IPS DF 4.7 (cell line): Measurements from ENCODE around the gene ONECUT3.

Source experiments
- DNase-seq: peaks from one replicate; pipeline ENCODE4 v3.0.0-alpha.2; 2013; ENCODE audit warnings: low spot score; ENCODE audit errors: extremely low read depth

ONECUT3 gene

DNA sequence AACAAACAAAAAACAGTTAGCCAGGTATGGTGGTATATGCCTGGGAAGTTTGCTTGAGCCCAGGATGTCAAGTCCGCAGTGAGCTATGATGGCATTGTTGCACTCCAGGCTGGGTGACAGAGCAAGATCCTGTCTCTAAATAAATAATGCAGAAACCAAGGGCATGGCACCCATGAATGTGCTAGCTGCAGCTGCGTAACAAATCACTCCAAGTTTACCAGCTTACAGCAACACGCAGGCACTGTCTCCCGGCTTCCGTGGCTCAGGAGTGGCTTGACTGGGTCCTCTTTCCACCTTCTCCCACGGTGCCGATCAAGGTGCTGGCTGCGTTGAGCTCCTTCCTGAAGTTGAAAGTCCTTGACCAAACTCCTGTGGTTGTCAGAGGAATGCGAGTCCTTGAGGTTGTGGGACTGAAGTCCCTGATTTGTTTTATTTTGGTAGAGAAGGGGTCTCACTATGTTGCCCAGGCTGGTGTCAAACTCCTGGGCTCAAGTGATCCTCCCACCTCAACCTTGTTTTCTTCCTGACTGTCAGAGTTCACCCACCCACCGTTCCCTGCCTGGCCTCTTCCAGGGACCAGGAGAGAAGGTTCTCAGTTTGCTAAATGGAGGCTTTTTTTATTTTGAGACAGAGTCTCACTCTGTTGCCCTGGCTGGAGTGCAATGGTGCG, 13.2 kb upstream of the ONECUT3 start:
- no peak for DNase-seq

GRCh38 chr19:1742989-1743696, 10.2 kb upstream of the ONECUT3 start:
- no peak for DNase-seq

DNA sequence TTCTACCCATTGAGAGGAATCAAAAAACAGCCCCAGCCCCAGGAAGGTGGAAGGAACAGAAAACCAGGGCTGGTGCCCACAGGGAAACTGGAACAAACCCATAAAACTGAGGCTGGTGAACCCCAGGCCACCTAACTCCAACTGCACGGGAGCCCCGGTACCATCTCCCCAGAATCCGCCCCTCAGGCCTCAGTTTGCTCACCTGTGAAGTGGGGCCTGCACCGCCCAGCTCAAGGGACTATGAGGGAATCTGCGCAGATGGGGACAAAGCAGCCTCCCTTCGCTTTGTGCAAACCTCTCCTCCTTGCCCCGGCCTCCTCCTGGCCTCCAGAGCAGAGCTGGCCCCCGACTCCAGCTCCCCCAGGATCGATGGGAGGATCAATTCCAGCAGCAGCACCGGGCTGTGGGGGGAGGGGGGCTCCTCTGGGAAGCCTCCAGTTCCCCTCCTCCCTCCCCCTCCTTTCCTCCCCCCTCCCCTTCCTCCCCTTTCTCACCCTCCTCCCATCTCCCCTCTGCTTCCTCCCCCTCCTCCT, 9.1 kb upstream of the ONECUT3 start:
- DNase-seq, result no peak

- no peak for DNase-seq
Observed at GRCh38 chr19:1744822-1745563, 8.3 kb upstream of the ONECUT3 start.

GRCh38 chr19:1745589-1746031, 7.7 kb upstream of the ONECUT3 start:
- DNase-seq, result no peak

DNA sequence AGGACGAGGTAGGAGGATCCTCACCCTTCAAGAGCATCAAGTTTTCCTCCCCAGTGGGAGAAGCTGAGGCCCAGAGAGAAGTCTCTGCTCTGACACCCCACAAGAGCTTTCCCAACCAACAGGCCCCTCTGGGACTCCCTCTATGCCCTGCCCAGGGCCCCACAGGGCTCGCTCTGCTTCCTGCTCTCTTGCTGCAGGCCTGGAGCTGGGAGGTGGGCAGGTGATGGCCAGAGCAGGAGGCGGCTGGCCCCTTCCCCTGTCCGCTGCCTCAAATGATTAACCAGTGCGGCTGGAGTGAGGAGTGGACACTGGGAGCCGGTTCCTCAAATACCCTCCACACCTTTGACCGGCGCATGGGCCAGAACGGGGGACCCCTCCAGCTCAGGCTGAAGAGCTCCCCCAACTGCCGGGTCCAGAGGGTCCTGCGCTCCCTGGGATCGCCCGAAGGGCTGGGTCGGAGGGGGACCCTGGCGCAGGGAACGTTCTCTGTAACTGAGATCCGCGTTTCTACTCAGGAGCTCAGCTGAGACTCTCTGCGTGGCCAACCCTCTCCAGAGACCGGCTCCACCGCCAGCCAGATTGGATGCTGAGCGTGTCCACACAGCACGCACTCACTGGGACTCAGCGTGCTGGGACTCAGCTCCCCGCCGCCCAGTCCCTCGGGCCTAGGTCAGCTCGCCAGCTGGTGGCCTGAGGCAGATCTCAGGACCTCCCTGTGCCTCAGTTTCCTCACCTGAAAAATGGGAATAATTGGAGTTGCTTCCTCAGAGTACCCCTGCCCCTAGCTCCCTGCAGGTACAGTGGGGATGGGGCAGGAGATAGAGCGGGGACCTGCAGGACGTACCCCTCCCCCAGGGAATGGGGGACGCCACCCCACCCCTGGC, 6.7 kb upstream of the ONECUT3 start:
- no peak for DNase-seq

- no peak for DNase-seq
Observed at GRCh38 chr19:1747285-1748114, 5.8 kb upstream of the ONECUT3 start.

- no peak for DNase-seq
Observed at GRCh38 chr19:1748115-1748872, 5.0 kb upstream of the ONECUT3 start.

- no peak for DNase-seq
Observed at GRCh38 chr19:1748873-1749341, 4.4 kb upstream of the ONECUT3 start.

DNA sequence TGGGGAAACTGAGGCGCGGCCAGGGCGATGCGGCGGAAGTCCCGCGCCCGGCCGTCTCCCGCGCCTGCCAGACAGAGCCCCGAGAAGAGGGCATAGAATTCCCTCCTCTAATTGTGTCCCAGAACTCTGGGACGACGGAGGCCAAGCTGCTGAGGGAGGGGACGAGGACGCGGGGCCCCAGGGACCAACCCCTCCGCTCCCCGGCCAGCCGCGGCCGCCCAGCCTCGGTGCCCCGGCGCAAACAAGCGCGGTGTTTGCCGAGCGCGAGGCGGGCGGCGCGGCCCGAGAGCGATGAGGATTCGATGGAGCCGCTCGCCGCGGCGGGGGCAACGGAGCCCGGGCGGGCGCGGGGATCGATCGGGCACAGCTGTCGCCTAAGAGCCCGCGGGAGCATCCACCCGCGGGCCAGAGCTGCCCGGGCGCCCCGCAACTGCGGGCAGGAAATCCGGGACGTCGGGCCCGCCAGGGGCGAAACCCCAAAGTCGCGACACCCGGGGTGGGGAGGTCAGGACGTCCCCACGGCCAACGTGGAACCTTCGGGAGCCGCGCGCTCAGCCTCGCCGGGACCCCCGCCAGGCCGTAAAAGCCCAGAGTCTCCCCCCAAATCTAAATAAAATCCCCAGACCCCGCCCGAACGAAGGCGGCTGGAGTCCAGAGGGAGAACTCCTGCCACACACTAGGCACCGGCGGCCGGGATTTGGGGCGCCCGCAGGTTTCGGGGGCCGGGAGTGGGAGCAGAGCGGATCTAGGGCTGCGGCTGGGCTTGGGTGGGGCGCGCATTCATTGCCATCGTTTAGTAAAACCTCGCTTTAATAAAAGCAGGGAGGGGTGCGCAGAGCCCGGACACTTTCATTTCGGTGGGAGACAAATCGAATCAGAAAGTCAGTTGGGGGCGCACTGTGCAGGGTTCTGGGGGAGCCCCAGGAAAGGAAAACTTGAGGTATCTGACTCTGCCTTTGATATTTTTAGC, 3.6 kb upstream of the ONECUT3 start:
- no peak for DNase-seq

GRCh38 chr19:1750343-1751021, 2.8 kb upstream of the ONECUT3 start:
- DNase-seq, result no peak

DNA sequence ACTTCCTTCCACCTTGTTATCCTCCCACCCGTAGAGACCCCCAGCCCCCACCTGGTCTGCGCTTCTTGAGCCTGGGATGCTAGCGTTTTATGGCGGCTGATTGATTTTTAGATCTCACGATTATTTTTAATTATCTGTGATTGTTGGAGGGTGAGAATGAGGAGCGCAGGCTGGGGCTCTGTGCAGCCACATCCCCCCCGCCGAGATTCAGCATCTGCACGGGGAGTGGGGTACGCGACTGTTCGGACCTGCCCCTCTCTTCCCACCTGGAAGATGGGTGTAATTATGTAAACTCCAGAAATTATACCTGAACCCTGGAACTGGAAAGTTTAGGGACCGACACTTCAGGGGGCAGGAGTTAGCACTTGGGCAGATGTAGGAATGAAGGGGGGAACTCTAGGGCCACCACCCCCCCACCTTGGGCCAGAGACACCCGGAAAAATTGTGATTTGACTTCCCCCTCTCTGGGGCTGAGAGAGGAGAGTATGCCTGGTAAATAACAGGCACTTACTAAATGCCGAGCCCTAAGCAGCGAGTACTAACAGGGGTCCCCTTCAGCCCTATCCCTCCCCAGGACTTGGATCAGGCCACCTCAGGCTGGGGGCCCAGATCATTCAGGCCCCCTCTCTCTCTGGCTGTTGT, 1.8 kb upstream of the ONECUT3 start:
- DNase-seq, result no peak

GRCh38 chr19:1752009-1752756, 1.1 kb upstream of the ONECUT3 start:
- DNase-seq, result no peak

DNA sequence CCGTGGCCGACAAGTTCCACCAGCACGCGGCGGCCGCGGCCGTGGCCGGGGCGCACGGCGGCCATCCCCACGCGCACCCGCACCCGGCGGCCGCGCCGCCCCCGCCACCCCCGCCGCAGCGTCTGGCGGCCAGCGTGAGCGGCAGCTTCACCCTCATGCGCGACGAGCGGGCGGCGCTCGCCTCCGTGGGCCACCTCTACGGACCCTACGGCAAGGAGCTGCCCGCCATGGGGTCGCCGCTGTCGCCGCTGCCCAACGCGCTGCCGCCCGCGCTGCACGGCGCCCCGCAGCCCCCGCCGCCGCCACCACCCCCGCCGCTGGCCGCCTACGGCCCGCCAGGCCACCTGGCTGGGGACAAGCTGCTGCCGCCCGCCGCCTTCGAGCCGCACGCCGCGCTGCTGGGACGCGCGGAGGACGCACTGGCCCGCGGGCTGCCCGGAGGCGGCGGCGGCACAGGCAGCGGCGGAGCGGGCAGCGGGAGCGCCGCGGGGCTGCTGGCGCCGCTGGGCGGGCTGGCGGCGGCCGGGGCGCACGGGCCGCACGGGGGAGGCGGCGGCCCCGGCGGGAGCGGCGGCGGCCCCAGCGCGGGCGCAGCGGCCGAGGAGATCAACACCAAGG, 821 bp downstream of the ONECUT3 start:
- DNase-seq, result no peak

DNA sequence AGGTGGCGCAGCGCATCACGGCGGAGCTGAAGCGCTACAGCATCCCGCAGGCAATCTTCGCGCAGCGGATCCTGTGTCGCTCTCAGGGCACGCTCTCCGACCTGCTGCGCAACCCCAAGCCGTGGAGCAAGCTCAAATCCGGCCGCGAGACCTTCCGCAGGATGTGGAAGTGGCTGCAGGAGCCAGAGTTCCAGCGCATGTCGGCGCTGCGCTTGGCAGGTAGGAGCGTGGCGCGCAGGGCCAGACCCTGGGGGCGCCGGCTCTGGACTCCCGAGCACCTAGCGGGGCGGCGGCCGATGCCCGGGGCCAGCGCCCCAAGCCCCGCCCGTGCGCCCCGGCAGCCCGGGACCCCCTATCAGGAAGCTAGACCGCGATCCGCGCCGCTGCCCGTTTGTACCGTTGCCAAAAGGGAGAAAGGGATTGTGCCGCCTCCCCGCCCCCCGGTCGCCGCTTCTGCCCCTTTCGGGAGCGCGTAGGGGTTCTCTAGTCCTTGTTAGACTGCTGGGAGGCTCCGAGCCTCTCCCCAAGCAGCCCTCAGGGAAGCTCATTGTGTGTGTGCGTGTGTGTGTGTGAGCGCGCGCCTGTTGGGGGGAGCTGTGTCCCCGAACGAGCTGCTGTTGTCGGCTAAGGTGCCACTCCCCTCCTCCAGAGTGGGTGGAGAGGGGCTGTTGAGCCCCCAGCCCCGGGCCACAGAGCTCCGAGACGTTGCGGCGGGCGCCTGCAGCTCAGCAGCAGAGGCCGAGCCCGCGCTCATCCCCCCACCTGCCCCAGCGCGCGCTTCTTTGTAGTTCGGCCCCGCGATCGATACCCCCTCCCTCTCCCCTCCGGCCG, 1.5 kb downstream of the ONECUT3 start:
- no peak for DNase-seq
